CD4-positive, CD25-positive, alpha-beta regulatory T cell (primary cell): Measurements from ENCODE around the gene SDHAF3. TPM values are rescaled to one million over a fixed set of nuclear protein-coding genes. Genes with fewer than 3 reads are reported as not detected.

Experiments
- ATAC-seq, 2 donors: fragments of 150-1000 bp; cut with Tn5 transposase; one replicate each; pipeline ENCODE4 v1.10.0; 2021; ENCODE audit warnings: low read depth in 2 of 2, moderate number of reproducible peaks in 2 of 2, moderate library complexity in 1 of 2
- DNase-seq, 3 donors: peaks; one replicate each; pipeline versions ENCODE4 v3.0.0 to v3.0.0-alpha.2; 2012 to 2022; ENCODE audit warnings: mixed read lengths in 1 of 3
- H3K27ac ChIP-seq: one replicate; pipeline ENCODE4 v1.7.0; 2013; ENCODE audit warnings: mild to moderate bottlenecking, low read length; ENCODE audit not compliant: insufficient read depth, poor library complexity, severe bottlenecking
- H3K27me3 ChIP-seq: one replicate; pipeline ENCODE4 v1.7.0; 2013; ENCODE audit warnings: low read length; ENCODE audit not compliant: control insufficient read depth, insufficient read depth
- H3K36me3 ChIP-seq: one replicate; pipeline ENCODE4 v1.7.0; 2013; ENCODE audit warnings: mild to moderate bottlenecking, low read length, moderate library complexity; ENCODE audit not compliant: control insufficient read depth, insufficient read depth
- H3K4me1 ChIP-seq: 2 replicates; pipeline ENCODE4 v1.7.0; 2013; ENCODE audit warnings: mild to moderate bottlenecking, low read length; ENCODE audit not compliant: insufficient read depth, control insufficient read depth, poor library complexity, severe bottlenecking
- H3K4me3 ChIP-seq: one replicate; pipeline ENCODE4 v1.7.0; 2013; ENCODE audit warnings: low read depth, mild to moderate bottlenecking, low read length, moderate library complexity
- H3K9me3 ChIP-seq, 2 experiments: 1 replicate in 1 of 2; 2 replicates in 1 of 2; pipeline ENCODE4 v1.7.0; 2013; ENCODE audit warnings: low read length in 2 of 2, mild to moderate bottlenecking in 1 of 2, moderate library complexity in 1 of 2; ENCODE audit not compliant: control insufficient read depth in 2 of 2
- H3K27ac Mint-ChIP-seq, 3 donors: one replicate each; pipeline ENCODE4 v1.8.0; 2020 to 2022; ENCODE audit warnings: mild to moderate bottlenecking in 3 of 3, mixed read lengths in 3 of 3, moderate library complexity in 2 of 3
- H3K27me3 Mint-ChIP-seq: one replicate; pipeline ENCODE4 v1.8.0; 2022; ENCODE audit warnings: mild to moderate bottlenecking, mixed read lengths
- H3K36me3 Mint-ChIP-seq: one replicate; pipeline ENCODE4 v1.8.0; 2020; ENCODE audit warnings: mixed read lengths
- H3K4me1 Mint-ChIP-seq, 4 donors: one replicate each; pipeline ENCODE4 v1.8.0; 2020 to 2022; ENCODE audit warnings: mixed read lengths in 4 of 4, mild to moderate bottlenecking in 1 of 4
- H3K4me3 Mint-ChIP-seq, 4 donors: one replicate each; pipeline ENCODE4 v1.8.0; 2020 to 2022; ENCODE audit warnings: mild to moderate bottlenecking in 4 of 4, mixed read lengths in 4 of 4, moderate library complexity in 3 of 4
- H3K9me3 Mint-ChIP-seq, 7 donors: one replicate each; pipeline ENCODE4 v1.8.0; 2020 to 2022; ENCODE audit warnings: mixed read lengths in 7 of 7, mild to moderate bottlenecking in 3 of 7, moderate library complexity in 2 of 7
- polyA plus RNA-seq, 4 donors: library from polyadenylated mRNA; unstranded; fragments of 300-500 nt; fragmentation: Illumina TruSeq; gene quantifications; one replicate each; pipeline ENCODE4 v1.2.3, GENCODE V29; 2021
- total RNA-seq: library from RNA; stranded (reverse); gene quantifications from one replicate; pipeline ENCODE4 v1.2.3, GENCODE V29; 2022

SDHAF3 gene
- total and polyA plus RNA-seq, 5 donors from 2014 or later, result 9.8 to 50.9 (median 39.4) TPM

DNA sequence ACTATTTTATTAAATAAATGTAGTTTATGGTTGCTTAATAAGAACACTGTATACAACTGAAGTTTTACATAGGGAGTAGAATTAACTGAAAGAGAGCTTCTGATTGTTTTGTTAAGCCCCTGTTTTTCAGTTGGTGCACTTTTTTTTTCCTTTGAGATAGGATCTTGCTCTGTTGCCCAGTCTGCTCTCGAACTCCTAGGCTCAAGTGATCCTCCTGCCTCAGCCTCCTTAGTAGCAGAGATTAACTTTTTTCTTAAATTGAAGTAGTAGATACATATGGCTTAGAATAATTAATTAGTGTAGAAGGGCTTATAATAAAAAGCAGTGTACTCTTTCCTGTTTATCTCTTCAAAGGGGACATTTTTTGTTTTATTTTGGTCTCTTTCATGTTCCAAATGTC, 11.2 kb downstream of the SDHAF3 start:
- no peak for DNase-seq
- H3K27me3 ChIP-seq, result no peaks in the 10 kb centered on the region
- Mint-ChIP-seq H3K27ac (no peak overlapping the region), H3K36me3 (peaks cover 20% of the 10 kb centered on the region), H3K27me3 (no peaks in the 10 kb centered on the region), H3K4me3 (no peak overlapping the region), H3K9me3 (peaks cover 0 to 12% (median 3%) of the 10 kb centered on the region in 7 donors), H3K4me1 (peaks cover 19 to 41% (median 28%) of the 10 kb centered on the region in 4 donors)
- no peak overlapping the region for H3K4me3 ChIP-seq
- no peaks in the 10 kb centered on the region for H3K4me1 ChIP-seq
- no peak overlapping the region for H3K27ac ChIP-seq
- ATAC-seq, result no peak
- peaks cover 0 to 7% of the 10 kb centered on the region in 2 experiments for H3K9me3 ChIP-seq
- H3K36me3 ChIP-seq, result no peaks in the 10 kb centered on the region

- Histone ChIP-seq H3K27me3 (no peaks in the 10 kb centered on the region), H3K9me3 (peaks cover 0 to under 1% of the 10 kb centered on the region in 2 experiments), H3K4me1 (no peaks in the 10 kb centered on the region), H3K36me3 (no peaks in the 10 kb centered on the region), H3K27ac (no peak overlapping the region), H3K4me3 (no peak overlapping the region)
- H3K36me3 Mint-ChIP-seq, result peaks cover 19% of the 10 kb centered on the region
- peaks cover 0 to 2% (median under 1%) of the 10 kb centered on the region in 7 donors for H3K9me3 Mint-ChIP-seq
- no peak for DNase-seq
- H3K27ac Mint-ChIP-seq, result peak overlapping the region in 1 of 3 donors; percentile 64
- H3K27me3 Mint-ChIP-seq, result no peaks in the 10 kb centered on the region
- no peak for ATAC-seq
- H3K4me1 Mint-ChIP-seq, result peaks cover 18 to 32% (median 22%) of the 10 kb centered on the region in 4 donors
- peak overlapping the region in 1 of 4 donors; percentile 74 for H3K4me3 Mint-ChIP-seq
Observed at GRCh38 chr7:97130417-97131139, 13.1 kb downstream of the SDHAF3 start.

DNA sequence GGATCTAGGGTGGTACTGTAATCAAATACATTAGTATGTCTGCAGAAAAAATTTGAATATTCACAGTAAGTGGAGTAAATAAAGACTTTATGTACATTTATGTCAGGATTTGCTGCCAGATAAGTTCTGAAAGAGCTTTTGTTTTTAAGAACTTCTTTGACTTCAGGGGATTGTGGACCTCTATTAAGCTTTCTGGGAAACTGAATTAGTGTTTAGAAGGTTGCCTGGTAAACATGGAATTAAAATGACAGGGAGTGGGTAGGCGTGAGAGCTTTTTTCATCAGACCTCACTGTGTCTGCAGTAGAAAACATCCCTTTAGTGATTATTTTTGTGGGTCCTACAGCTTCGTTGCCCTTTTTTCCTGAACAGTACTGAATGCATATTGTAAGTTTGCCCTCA, 15.7 kb downstream of the SDHAF3 start:
- Mint-ChIP-seq H3K9me3 (peaks cover 0 to 1% (median 0%) of the 10 kb centered on the region in 7 donors), H3K27ac (no peak overlapping the region), H3K4me3 (no peak overlapping the region), H3K4me1 (peaks cover 12 to 21% (median 16%) of the 10 kb centered on the region in 4 donors), H3K27me3 (no peaks in the 10 kb centered on the region), H3K36me3 (peaks cover 17% of the 10 kb centered on the region)
- DNase-seq (no peak), ATAC-seq (no peak)
- no peaks in the 10 kb centered on the region for H3K27me3 ChIP-seq
- H3K4me3 ChIP-seq, result no peak overlapping the region
- H3K27ac ChIP-seq, result no peak overlapping the region
- no peaks in the 10 kb centered on the region for H3K36me3 ChIP-seq
- H3K9me3 ChIP-seq, result no peaks in the 10 kb centered on the region
- H3K4me1 ChIP-seq, result no peaks in the 10 kb centered on the region

GRCh38 chr7:97138830-97139229, 21.3 kb downstream of the SDHAF3 start:
- ATAC-seq (no peak), DNase-seq (no peak)
- Mint-ChIP-seq H3K36me3 (peaks cover 49% of the 10 kb centered on the region), H3K9me3 (peaks cover 3 to 29% (median 10%) of the 10 kb centered on the region in 7 donors), H3K4me1 (peaks cover 0 to 10% (median 1%) of the 10 kb centered on the region in 4 donors), H3K27ac (no peak overlapping the region), H3K27me3 (no peaks in the 10 kb centered on the region), H3K4me3 (no peak overlapping the region)
- Histone ChIP-seq H3K4me3 (no peak overlapping the region), H3K36me3 (peaks cover 8% of the 10 kb centered on the region), H3K27me3 (no peaks in the 10 kb centered on the region), H3K4me1 (no peaks in the 10 kb centered on the region), H3K27ac (no peak overlapping the region), H3K9me3 (peaks cover 16 to 20% of the 10 kb centered on the region in 2 experiments)

DNA sequence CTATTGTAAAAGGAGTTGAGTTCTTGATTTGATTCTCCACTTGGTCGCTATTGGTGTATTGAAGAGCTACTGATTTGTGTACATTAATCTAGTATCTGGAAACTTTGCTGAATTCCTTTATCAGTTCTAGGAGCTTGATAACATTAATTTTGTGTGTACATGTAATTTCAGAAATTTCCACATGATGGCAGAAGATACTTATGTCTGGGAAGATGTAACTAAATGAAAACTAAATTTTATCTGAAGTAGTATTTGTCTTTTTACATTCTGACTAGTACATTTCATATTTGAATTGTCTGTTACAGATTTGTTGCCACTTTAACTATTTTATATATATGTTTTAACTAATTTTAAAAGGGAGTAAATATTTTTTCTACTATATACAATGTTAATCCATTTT, 27.6 kb downstream of the SDHAF3 start:
- Histone ChIP-seq H3K4me3 (no peak overlapping the region), H3K27me3 (no peaks in the 10 kb centered on the region), H3K36me3 (no peaks in the 10 kb centered on the region), H3K9me3 (peaks cover 2 to 4% of the 10 kb centered on the region in 2 experiments), H3K4me1 (no peaks in the 10 kb centered on the region), H3K27ac (no peak overlapping the region)
- no peak overlapping the region for H3K4me3 Mint-ChIP-seq
- H3K9me3 Mint-ChIP-seq, result peaks cover 0 to 16% (median 6%) of the 10 kb centered on the region in 7 donors
- H3K27me3 Mint-ChIP-seq, result no peaks in the 10 kb centered on the region
- peaks cover 4 to 5% (median 4%) of the 10 kb centered on the region in 4 donors for H3K4me1 Mint-ChIP-seq
- H3K27ac Mint-ChIP-seq, result no peak overlapping the region
- ATAC-seq (no peak), DNase-seq (peak in 2 of 3 donors; percentile 20 to 41)
- H3K36me3 Mint-ChIP-seq, result peaks cover 26% of the 10 kb centered on the region

- no peak overlapping the region for H3K4me3 ChIP-seq
- H3K27ac Mint-ChIP-seq, result no peak overlapping the region
- ATAC-seq (no peak), DNase-seq (no peak)
- H3K4me1 ChIP-seq, result no peaks in the 10 kb centered on the region
- H3K9me3 ChIP-seq, result no peaks in the 10 kb centered on the region
- H3K27ac ChIP-seq, result no peak overlapping the region
- no peaks in the 10 kb centered on the region for H3K27me3 ChIP-seq
- H3K4me1 Mint-ChIP-seq, result peaks cover 3 to 13% (median 10%) of the 10 kb centered on the region in 4 donors
- no peak overlapping the region for H3K4me3 Mint-ChIP-seq
- H3K27me3 Mint-ChIP-seq, result no peaks in the 10 kb centered on the region
- peaks cover 24% of the 10 kb centered on the region for H3K36me3 Mint-ChIP-seq
- no peaks in the 10 kb centered on the region for H3K9me3 Mint-ChIP-seq
- no peaks in the 10 kb centered on the region for H3K36me3 ChIP-seq
Observed at GRCh38 chr7:97149843-97150242, 32.3 kb downstream of the SDHAF3 start.

GRCh38 chr7:97155897-97156418, 38.5 kb downstream of the SDHAF3 start:
- no peak overlapping the region for H3K27ac Mint-ChIP-seq

More at GRCh38 chr7:97155897-97156418, 38.5 kb downstream of the SDHAF3 start:
- DNase-seq (no peak), ATAC-seq (no peak)
- Mint-ChIP-seq H3K9me3 (peaks cover 0 to 12% (median 2%) of the 10 kb centered on the region in 7 donors), H3K4me1 (peaks cover 0 to 14% (median 11%) of the 10 kb centered on the region in 4 donors), H3K27me3 (no peaks in the 10 kb centered on the region), H3K4me3 (no peak overlapping the region), H3K36me3 (peaks cover 45% of the 10 kb centered on the region)
- Histone ChIP-seq H3K9me3 (peaks cover 0 to 6% of the 10 kb centered on the region in 2 experiments), H3K4me3 (no peak overlapping the region), H3K4me1 (no peaks in the 10 kb centered on the region), H3K27ac (no peak overlapping the region), H3K36me3 (no peaks in the 10 kb centered on the region), H3K27me3 (no peaks in the 10 kb centered on the region)
